SK-N-SH treated with all-trans-retinoic acid at 6 μM for 48 hours (cell line): ENCODE data around the gene GPC5.

Source experiments
- ATAC-seq: fragments of 200-7000 bp; cut with Tn5 transposase; 3 replicates; pipeline ENCODE4 v1.9.1; 2020; ENCODE audit warnings: mild to moderate bottlenecking, moderate library complexity
- ARNTL ChIP-seq: fragments of 450-650 bp; formaldehyde crosslinking; IDR thresholded peaks from 2 replicates; pipeline ENCODE4 v1.5.0; 2020; ENCODE audit warnings: low read depth, mild to moderate bottlenecking, moderate library complexity, borderline replicate concordance
- BACH2 ChIP-seq: fragments of 250-450 bp; sonication (Bioruptor Pico); IDR thresholded peaks from 2 replicates; pipeline ENCODE4 v1.9.0; 2021; ENCODE audit warnings: mild to moderate bottlenecking, borderline replicate concordance
- CREB5 ChIP-seq: fragments of 250-450 bp; sonication (Bioruptor Pico); IDR thresholded peaks from 2 replicates; pipeline ENCODE4 v1.5.1; 2020; ENCODE audit warnings: low read depth, mild to moderate bottlenecking, moderate library complexity
- CSDC2 ChIP-seq: fragments of 250-450 bp; sonication (Bioruptor Pico); IDR thresholded peaks from 2 replicates; pipeline ENCODE4 v1.5.0; 2020; ENCODE audit warnings: mild to moderate bottlenecking, moderate library complexity
- CSRNP3 ChIP-seq: fragments of 250-450 bp; sonication (Bioruptor Pico); IDR thresholded peaks from 2 replicates; pipeline ENCODE4 v1.5.1; 2021; ENCODE audit warnings: mild to moderate bottlenecking, moderate library complexity
- ESRRG ChIP-seq: fragments of 250-450 bp; sonication (Bioruptor Pico); IDR thresholded peaks from 2 replicates; pipeline ENCODE4 v1.6.1; 2021; ENCODE audit warnings: mild to moderate bottlenecking
- GLIS3 ChIP-seq: fragments of 250-450 bp; sonication (Bioruptor Pico); IDR thresholded peaks from 2 replicates; pipeline ENCODE4 v1.5.0; 2020; ENCODE audit warnings: mild to moderate bottlenecking, moderate library complexity
- ISL1 ChIP-seq: fragments of 250-450 bp; sonication (Bioruptor Pico); IDR thresholded peaks from 2 replicates; pipeline ENCODE4 v2.1.2; 2022; ENCODE audit warnings: mild to moderate bottlenecking, moderate library complexity
- PATZ1 ChIP-seq: fragments of 250-450 bp; sonication (Bioruptor Pico); IDR thresholded peaks from 2 replicates; pipeline ENCODE4 v1.8.0; 2020; ENCODE audit warnings: mild to moderate bottlenecking, moderate library complexity, borderline replicate concordance
- POU6F1 ChIP-seq: fragments of 250-450 bp; sonication (Bioruptor Pico); IDR thresholded peaks from 2 replicates; pipeline ENCODE4 v1.8.0; 2021; ENCODE audit warnings: low read depth, mild to moderate bottlenecking, moderate library complexity, borderline replicate concordance
- PPARA ChIP-seq: fragments of 250-450 bp; sonication (Bioruptor Pico); IDR thresholded peaks from 2 replicates; pipeline ENCODE4 v1.5.0; 2020; ENCODE audit warnings: mild to moderate bottlenecking, borderline replicate concordance
- RARB ChIP-seq: fragments of 250-450 bp; sonication (Bioruptor Pico); IDR thresholded peaks from 2 replicates; pipeline ENCODE4 v1.8.0; 2021; ENCODE audit warnings: mild to moderate bottlenecking, moderate library complexity
- TOX ChIP-seq: fragments of 250-450 bp; sonication (Bioruptor Pico); IDR thresholded peaks from 2 replicates; pipeline ENCODE4 v1.8.0; 2021; ENCODE audit warnings: mild to moderate bottlenecking, moderate library complexity, borderline replicate concordance
- TSHZ2 ChIP-seq: fragments of 250-450 bp; sonication (Bioruptor Pico); IDR thresholded peaks from 2 replicates; pipeline ENCODE4 v1.5.0; 2020; ENCODE audit warnings: mild to moderate bottlenecking, moderate library complexity
- ZFP3 ChIP-seq: fragments of 250-450 bp; sonication (Bioruptor Pico); IDR thresholded peaks from 2 replicates; pipeline ENCODE4 v1.5.0; 2020; ENCODE audit warnings: mild to moderate bottlenecking, moderate library complexity
- ZFP30 ChIP-seq: fragments of 450-650 bp; formaldehyde crosslinking; IDR thresholded peaks from 2 replicates; pipeline ENCODE4 v1.5.0; 2022; ENCODE audit warnings: mild to moderate bottlenecking, moderate library complexity
- ZNF8 ChIP-seq: fragments of 450-650 bp; formaldehyde crosslinking; IDR thresholded peaks from 2 replicates; pipeline ENCODE4 v1.5.0; 2020; ENCODE audit warnings: mild to moderate bottlenecking, moderate library complexity

Gene GPC5

GRCh38 chr13:91572944-91573598, 174.7 kb downstream of the GPC5 start:
- no peak for TF ChIP-seq TSHZ2 (CRISPR knock-in tag)
- TF ChIP-seq RARB (CRISPR knock-in tag): no peak
- no peak for TF ChIP-seq PATZ1 (CRISPR knock-in tag)
- TF ChIP-seq TOX (CRISPR knock-in tag): no peak
- no peak for TF ChIP-seq ZFP30 (CRISPR knock-in tag)
- TF ChIP-seq CREB5 (CRISPR knock-in tag): no peak
- no peak for ATAC-seq

- no peak for ATAC-seq
- no peak for TF ChIP-seq ZFP30 (CRISPR knock-in tag)
- TF ChIP-seq ISL1: no peak
- no peak for TF ChIP-seq CSRNP3 (CRISPR knock-in tag)
- no peak for TF ChIP-seq ZNF8 (CRISPR knock-in tag)
- TF ChIP-seq, all 23 proteins: peak for 0
Observed at GRCh38 chr13:91574766-91575165, 176.3 kb downstream of the GPC5 start.

- TF ChIP-seq GLIS3 (CRISPR knock-in tag) (no peak), CSDC2 (CRISPR knock-in tag) (no peak), CSRNP3 (CRISPR knock-in tag) (no peak), TOX (CRISPR knock-in tag) (no peak), RARB (CRISPR knock-in tag) (no peak), ISL1 (no peak), ARNTL (no peak), ESRRG (no peak), ZFP30 (CRISPR knock-in tag) (no peak), ZFP3 (CRISPR knock-in tag) (no peak), PPARA (CRISPR knock-in tag) (no peak), BACH2 (CRISPR knock-in tag) (no peak), POU6F1 (CRISPR knock-in tag) (no peak), ZNF8 (CRISPR knock-in tag) (no peak), TSHZ2 (CRISPR knock-in tag) (no peak), PATZ1 (CRISPR knock-in tag) (no peak)
- ATAC-seq: no peak
Observed at GRCh38 chr13:91576590-91576989, 178.2 kb downstream of the GPC5 start.
